Measurements from ENCODE around the gene APBA2.

The APBA2 gene

DNA sequence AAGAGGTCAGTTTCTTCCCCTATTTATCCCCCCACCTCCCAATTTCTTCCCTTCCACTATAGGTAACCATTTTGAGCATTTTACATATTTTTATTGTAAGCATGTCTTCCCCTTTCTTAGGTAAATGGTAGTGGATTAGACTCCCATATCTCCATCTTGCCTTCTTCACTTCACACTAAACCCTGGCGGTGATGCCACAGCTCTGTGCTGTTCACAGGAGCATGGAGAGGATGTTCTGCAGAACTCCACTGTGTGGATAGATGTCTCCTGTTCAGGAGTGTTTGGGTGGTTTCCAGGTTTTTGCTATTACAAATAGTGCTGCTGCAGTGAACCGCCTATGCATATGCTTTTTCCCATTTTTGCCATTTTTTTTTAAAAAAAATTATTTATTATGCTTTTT, 201.1 kb downstream of the APBA2 start:
- DNase-seq (ENCODE audit: low read depth in 2 of 2) = no peak

DNA sequence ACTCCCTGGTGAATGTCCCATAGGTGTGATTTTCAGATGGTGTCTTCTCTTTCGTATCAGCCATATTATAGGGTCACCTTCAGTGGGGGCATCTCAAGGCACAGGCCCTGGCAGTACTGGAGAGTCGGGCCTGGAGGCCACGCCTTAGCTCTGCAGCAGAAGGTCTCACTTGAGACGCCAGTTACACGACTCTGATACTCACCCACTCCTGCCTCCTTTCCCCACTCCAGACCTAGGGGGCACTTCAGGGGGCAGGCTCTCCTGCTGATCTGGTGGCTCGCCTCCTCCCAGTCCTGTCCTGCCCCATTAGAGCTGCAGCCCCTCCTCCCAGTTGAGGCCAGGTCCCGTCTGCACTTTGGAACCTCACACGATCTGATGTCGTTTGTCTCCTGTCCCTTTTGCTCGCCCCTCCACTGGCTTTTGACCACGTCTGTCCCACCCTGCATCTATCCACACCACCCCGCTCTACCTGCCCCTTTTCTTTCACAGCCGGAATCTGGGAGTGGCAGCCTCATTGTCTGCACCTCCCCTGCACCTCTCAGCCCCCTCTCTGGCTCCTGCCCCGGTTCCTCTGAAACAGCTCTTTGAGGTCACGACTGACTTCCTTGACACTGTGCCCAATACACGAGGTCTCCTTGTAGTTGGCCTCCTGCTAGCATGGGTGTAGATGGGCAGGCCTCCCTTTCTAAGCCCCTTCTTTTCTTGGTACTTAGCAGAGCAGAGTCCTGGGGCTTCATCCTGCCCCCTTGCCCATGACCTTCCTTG, 201.9 kb downstream of the APBA2 start:
- no peak for DNase-seq (ENCODE audit: low read depth in 2 of 2)

DNA sequence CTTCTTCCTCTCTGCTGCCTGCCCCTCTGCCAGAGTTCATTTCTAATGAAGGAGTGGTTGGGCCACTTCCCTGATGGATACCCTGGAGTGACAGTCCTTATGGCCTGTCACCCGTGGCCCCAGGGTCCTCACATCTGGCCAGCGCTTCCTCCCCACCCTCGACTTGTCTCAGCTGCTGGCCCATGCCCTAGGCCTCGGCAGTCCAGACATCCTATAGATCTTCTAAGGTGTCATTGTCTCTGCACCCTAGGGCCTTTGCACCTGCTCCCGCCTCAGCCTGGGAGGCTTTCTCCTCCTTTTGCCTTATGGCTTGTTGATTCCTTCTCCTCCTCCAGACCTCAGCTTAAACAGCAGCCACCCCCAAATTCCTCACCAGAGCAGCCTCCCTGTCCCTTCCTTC, 202.9 kb downstream of the APBA2 start:
- DNase-seq (ENCODE audit: low read depth in 2 of 2) = no peak

DNA sequence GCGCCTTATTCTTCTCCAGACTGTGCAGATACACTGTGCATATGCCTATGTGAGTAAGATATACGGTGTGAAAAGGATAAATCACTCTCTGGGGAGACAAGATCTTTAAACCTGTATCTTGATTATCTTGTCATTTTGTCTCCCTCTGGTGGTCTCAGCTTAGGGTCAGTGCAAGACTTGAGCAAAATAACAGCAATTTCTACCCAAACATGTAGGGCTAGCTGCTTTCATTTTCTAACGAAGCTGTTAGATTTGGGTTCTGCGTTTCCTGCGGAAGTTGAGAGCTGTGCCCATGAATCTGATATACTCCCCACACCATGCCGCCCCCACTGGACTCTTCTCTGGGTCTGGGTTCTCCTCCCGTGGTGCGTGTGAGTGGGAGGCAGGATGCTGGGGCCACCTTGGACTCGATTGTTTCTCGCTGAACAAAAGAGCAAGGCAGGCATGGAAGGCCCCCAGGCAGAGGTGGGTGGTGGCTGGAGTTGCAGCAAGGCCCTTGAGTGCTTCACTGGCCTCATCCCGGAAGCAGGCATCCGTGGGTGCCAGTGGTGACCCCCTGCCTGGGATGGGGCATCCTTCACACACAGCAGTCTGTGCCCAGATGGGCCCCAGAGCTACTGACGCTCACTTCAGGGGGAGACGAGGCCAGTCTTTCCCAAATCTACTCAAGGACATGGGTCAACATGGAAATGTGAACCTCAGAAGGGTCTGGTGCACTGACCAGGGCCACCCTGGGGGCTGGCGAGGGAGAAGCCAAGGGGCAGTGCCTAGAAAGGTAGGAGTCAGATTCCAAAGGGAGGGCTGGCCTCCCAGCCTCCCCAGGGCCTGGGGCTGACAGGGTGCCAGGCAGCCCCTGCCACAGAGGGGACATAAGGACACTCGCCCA, 204.2 kb downstream of the APBA2 start:
- no peak for DNase-seq (ENCODE audit: low read depth in 2 of 2)

DNA sequence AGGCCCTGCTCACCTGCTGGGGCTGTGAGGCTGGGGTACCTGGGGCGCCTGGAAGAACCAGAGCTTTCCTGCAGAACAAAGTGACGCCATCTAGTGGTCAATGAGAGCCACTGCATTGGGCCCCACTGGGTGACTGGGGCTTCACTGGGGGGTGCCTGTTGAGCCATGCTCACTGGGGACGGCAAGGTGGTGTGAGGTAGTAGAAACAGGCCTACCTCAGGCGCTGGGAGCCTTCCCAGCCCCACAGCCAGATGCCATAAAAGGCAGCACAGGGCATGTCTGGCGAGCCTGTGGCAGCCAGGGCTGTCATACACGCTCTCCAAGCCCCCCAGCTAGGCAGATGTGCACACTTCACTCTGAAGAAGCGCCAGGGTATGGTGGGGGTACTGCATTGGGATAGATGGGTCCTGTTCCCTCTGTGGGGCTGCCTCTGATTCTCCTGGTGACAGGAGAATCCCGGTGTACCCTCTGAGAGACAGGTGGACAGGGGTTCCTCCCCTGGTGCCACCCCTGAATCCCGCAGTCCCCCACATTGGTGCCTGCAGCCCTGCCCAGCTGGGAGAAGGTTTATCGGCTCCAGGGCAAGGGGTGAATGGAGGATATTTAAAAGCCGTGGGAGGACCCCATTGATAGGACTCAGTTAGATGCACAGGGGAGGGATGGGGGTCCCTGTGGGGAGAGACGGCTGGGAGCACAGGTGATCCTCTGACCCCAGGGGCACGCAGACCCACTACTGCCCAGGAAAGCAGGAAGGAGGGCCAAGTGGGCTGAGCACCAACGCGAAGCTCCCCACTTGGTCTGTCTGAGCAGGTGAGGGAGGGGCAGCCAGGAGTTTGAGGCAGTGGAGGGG, 205.1 kb downstream of the APBA2 start:
- peak; percentile 14 to 31 for DNase-seq (ENCODE audit: low read depth in 2 of 2)

DNA sequence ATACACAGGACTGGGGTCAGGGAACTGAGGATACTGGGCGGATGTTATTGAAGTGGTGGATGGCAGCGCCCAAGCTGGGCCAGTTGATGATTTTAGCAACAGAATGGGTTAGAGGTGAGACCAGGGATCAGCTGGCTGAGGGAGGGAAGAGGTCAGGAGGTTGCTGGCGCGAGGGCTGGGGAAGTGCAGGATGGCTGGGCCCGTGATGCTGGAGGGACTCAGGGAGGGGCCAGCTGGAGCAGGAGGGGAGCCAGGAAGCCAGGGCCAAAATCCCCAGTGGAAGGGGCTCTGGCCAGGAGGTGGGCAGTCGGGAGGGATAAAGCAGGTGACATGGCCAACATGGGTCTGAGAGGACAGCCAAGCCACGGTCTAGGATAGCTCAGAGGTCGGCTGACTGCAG, 205.9 kb downstream of the APBA2 start:
- no peak for DNase-seq (ENCODE audit: low read depth in 2 of 2)

DNA sequence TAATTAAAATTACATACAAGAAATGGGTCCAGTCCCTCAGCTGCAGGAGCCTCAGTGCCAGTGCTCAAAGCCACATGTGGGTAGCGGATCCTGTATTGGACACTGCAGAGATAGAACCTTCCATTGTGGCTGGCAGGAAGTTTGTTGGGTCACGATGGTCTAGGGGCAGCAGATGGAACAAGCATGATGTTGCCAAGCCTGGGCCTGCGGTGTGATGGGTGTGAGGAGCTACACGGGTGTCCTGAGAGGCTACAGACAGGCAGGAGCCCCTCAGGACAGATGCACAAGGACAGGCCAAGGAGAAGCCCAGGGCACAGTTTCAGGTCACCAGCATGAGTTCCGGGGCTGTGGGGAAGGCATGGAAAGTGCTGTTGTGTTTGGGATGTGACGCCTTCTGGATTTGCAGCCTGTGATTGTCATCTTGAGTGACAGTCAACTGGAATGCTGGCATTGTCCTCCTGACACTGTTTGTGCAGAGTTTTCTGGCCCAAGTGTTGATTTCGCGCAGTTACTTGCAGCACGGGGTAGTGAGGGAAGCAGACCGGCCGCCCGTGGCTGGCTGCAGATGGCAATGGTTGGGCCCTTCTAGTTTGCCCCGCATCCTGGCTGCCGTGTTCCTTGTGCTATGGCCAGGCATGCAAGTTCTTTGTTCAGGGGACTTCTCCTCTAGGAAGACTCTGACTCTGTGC, 206.7 kb downstream of the APBA2 start:
- no peak for DNase-seq (ENCODE audit: low read depth in 2 of 2)

DNA sequence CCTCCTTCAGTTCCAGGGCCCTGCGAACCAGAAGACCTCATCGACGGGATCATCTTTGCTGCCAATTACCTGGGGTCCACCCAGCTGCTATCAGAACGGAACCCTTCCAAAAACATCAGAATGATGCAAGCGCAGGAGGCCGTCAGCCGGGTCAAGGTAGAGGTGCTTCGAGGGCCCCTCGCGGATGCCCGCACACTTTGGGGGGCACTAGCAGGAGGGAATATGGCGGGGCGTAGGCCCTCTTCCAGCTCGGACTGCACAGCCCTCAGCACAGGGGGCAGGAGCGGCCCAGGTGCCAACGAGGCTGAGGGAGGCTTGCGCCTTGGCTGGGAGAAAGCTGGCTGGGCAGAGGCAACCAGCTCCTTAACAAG, 207.3 kb downstream of the APBA2 start:
- DNase-seq (ENCODE audit: low read depth in 2 of 2) = no peak

DNA sequence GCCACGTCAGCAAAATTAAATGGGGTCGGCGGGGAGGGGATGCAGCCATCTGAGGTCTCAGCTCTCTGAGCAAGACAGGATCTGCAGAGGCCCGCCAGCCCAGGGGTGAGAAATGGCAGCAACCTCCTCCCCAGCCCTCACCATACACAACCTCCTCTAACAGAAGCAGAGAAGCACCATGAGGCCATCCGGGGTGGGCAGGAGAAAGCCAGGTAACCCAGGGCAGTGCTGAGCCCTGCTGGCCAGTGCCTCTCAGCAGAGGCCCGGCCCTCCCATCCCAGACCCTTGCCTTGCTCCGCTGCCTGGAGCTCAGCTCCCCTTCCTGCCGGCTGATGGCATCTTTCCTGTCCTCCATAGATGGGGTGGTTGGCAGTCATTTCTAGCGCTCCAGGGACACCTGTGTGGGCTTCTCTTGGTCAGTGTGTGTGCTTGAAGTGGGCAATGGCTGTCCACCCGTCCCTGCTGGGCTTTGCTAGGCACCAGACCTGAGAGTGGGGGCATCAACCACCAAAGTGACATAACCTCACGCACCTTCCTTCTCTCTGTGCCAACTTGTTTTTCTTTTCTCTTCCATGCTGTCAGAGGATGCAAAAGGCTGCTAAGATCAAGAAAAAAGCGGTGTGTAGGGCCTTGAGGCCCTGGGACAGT, 208.0 kb downstream of the APBA2 start:
- no peak for DNase-seq (ENCODE audit: low read depth in 2 of 2)

DNA sequence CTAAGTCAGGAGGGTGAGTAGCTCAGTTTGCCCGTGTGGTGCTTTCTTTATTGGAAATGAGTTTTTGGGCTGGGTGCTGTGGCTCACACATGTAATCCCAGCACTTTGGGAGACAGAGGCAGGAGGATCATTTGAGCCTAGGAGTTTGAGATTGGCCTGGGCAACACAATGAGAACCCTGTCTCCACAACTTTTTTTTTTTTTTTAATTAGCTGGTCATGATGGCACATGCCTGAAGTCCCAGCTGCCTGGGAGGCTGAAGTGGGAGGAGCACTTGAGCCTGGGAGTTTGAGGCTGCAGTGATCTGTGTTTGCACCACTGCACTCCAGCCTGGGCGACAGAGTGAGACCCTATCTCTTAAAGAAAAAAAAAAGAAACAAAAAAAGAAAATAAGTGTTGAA, 208.9 kb downstream of the APBA2 start:
- no peak for DNase-seq (ENCODE audit: low read depth in 2 of 2)

DNA sequence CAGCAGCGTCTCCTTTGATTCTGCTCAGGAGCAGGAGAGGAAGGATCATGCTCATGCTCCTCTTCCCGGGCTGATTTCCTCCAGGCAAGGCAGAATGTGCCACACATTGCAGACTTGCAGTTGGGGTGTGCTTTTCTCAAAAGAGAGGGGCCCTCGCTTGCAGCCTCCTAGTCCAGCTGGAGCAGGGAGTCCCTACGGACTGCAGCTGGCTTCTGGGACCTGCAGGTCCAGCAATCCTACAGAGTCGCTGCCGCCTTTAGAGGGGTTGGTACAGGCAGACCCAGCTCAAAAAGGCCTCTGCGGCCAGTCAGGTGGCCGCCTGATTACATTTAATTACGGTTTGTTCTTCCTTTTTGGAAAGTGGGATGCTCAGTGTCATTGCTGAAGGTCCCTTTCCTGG, 210.0 kb downstream of the APBA2 start:
- DNase-seq (ENCODE audit: low read depth in 2 of 2) = no peak

DNA sequence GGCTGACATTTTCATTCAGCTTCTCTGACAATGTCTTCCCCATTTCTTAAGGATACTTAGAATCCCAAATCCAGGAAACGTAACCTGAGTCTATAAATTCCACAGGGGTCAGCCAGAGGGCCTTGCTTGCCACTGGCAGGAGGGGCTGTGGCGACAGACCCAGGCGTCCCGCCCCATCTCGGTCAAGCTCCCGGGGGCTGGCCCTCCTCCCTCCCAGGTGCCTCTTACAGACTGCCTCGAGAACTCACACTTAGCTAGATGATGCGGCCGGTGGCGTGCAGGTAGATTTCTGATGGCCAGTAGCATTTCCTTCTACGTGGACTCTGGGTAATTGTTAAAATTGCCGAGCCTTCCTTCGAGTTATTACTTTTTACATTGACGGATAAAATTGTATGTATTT, 211.4 kb downstream of the APBA2 start:
- no peak for DNase-seq (ENCODE audit: low read depth in 2 of 2)

DNA sequence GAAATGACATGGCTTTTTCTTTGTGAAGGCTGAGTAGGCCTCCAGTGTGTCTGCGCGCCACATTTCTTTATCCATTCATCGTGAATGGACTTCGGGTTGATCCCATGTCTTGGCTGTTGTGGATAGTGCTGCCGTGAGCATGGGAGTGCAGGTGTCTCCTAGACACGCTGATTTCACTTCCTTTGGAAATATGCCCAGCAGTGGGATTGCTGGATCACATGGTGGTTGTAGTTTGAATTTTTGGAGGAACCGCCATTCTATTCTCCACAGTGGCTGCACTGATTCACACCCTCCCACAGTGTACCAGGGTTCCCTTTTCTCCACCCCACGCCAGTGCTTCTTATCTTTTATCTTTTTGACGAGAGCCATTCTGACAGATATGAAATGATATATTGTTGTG, 212.2 kb downstream of the APBA2 start:
- DNase-seq (ENCODE audit: low read depth in 2 of 2) = no peak

DNA sequence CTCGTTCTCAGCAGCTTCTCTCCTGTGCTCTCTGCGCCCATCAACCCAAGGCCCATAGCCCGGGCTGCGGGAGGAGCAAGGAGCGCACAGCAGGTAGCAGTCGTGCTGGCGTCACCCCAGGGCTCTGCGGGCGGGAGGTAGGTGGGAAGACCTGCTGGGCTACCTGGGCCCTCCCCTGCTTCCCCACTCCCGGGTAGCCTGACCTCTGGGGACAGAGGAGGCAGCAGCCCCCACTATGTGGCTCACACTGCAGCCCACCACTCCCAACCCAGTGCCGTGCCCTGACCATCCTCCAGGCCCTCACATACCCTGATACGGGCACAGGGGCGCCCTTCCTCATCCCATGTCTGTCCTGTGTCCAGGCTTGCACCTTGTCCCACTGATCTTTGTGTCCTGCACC, 212.9 kb downstream of the APBA2 start:
- DNase-seq (ENCODE audit: low read depth in 2 of 2) = no peak

DNA sequence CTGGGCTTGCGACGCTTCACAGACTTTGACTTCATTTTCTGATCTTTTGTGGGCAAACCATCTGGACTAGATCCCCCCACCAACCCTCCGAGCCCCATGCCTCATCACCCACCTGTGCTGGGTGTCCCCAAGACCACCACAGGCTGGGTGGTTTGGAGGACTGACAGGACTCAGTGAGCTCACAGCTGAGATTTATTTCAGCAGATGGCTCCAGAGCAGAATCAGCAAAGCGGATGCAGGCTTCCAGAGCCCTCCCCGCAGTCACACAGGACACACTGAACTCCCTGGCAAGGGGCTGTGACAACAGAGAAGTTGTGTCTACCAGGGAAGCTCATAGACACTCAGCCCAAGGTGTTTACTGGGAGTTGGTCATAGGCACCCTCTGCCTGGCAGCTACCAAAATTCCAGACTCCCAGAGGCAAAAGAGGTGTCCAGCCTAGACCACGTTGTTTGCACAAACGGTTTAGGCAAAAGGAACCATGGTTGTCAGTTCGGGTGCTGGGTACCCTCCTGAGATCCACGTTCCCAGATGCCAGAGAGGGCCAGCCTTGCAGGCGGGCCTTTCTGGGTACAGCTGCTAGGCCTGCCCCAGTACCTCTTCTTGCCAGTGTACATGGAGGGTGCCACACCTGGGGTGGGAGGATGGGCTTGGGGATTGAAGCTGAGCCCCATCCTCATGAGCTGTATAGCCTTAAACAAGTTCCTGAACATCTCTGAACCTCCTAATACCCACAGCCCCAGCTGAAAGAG, 213.5 kb downstream of the APBA2 start:
- DNase-seq (ENCODE audit: low read depth in 2 of 2) = no peak

DNA sequence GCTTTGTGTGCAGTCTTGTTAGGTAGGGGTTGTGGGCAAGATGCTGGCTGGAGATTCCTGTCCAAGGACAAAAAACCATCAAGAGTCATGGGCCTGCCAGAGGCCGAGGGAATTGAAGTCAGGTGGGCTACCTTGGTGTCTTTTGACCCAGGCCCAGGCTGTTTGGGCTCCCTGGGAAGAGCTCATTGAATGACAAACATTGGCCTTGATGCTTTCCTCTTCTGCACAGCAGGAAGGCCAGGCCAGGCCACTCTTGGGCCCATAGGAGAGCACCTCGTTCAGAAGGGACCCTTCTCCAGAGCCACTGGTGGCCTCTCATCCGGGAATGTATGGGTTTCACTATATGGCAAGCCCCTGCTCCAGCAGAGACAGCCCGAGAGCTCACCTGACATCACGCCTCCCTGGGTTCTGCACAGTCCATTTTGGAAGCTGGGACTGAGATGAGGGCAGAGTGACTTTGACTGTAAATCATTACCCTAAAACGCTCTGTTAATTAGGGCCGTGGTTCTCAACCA, 214.8 kb downstream of the APBA2 start:
- DNase-seq (ENCODE audit: low read depth in 2 of 2) = no peak

DNA sequence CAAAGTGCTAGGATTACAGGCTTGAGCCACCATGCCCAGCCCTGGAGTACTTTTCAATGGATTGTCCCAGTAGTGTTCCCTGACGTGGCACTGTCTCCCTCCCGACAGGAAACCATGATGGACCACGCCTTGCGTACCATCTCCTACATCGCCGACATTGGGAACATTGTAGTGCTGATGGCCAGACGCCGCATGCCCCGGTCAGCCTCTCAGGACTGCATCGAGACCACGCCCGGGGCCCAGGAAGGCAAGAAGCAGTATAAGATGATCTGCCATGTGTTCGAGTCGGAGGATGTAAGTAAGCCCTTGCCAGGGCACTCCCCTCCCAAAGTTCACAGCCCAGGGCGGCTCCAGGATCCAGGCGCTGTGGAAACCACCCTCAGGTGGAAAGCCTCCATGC, 215.7 kb downstream of the APBA2 start:
- DNase-seq (ENCODE audit: low read depth in 2 of 2) = no peak

DNA sequence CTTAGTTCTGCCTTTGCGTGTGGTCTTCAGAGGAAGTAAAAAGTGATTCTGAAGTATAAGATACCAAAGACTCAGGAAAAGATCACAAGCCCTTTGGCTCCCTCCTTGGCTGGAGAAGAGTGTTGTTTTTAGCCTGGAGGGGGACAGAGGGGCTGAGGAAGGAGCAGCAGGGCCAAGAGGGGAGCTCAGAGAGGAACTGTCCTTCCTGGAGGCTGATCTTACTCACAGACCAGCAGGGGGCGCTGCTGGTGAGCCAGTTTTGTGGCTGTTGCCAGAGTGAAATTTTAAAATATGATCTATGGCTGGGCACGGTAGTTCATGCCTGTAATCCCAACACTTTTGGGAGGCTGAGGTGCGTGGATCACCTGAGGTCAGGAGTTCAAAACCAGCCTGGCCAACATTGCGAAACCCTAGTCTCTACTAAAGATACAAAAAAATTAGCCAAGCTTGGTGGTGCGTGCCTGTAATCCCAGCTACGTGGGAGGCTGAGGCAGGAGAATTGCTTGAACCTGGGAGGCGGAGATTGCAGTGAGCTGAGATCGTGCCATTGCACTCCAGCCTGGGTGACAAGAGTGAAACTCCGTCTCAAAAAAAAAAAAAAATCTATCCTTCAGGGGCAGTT, 216.5 kb downstream of the APBA2 start:
- peak in 1 of 2 donors; percentile 23 for DNase-seq (ENCODE audit: low read depth in 2 of 2)

DNA sequence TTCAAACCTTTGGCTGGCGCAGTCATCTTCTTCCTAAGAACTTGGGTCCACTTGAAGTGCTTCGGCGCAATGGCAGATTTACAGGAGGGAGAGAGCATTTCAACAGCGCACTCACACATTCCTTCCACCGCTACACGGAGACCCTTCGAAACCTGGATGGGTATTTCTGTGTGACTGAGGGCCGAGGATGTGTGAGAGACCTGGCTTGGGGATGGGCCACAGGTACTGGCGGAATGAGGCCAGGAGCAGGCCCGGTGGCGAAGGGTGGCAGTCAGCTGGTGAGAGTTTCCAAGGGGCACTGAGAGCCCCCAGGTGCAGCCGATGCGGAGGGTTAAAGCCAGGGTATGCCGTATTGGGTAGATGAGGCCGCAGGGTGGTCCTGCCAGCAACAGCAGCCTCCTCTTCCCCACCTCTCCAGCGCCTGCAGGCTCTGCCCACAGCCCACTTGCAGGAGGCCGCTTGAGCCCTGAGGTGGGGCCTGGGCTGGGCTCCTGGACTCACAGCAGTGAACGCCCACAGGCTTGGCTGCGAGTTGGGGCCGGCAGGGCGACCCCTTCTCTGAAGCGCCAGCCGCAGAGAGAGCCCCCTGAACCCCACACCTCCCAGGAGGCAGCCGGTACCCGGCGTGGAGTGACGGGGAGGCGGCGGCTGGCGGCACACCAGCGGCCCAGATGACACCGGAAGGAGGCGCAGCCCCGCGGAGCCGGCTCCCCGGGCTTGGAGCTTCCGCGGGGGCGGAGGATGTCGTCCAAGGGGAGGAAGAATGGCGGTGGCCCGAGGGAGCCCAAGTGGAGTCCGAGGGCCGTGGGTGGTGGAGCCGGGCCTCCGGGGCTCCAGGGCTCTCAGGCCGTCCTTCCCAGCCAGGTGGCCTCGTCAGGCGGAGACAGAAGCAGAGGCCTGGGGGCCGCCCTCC, 217.4 kb downstream of the APBA2 start:
- DNase-seq (ENCODE audit: low read depth in 2 of 2) = no peak

Measured in activated CD8-positive, alpha-beta memory T cell treated with anti-CD3 and anti-CD28 coated beads for 4 hours (primary cell).